Mucosa of rectum (tissue), 2 donors: Measurements from ENCODE around the gene TSPAN33.
A peak's percentile ranks its signal among the peaks of the same experiment; 100 is the strongest.

ENCODE experiments used
- H3K27ac ChIP-seq, 2 donors: one replicate each; pipeline ENCODE4 v1.7.0; 2013; ENCODE audit warnings: inconsistent platforms in 2 of 2, low read depth in 2 of 2, low read length in 2 of 2
- H3K27me3 ChIP-seq, 2 donors: one replicate each; pipeline ENCODE4 v1.7.0; 2013; ENCODE audit warnings: low read length in 2 of 2; ENCODE audit not compliant: control insufficient read depth in 2 of 2, insufficient read depth in 2 of 2
- H3K36me3 ChIP-seq, 2 donors: one replicate each; pipeline ENCODE4 v1.7.0; 2013; ENCODE audit warnings: low read length in 2 of 2; ENCODE audit not compliant: control insufficient read depth in 2 of 2, insufficient read depth in 2 of 2
- H3K4me1 ChIP-seq, 2 donors: one replicate each; pipeline ENCODE4 v1.7.0; 2013; ENCODE audit warnings: low read length in 2 of 2, mild to moderate bottlenecking in 1 of 2; ENCODE audit not compliant: control insufficient read depth in 2 of 2, insufficient read depth in 2 of 2
- H3K4me3 ChIP-seq, 2 donors: one replicate each; pipeline ENCODE4 v1.7.0; 2013; ENCODE audit warnings: low read length in 2 of 2
- H3K9ac ChIP-seq, 2 donors: one replicate each; pipeline ENCODE4 v1.7.0; 2013; ENCODE audit warnings: low read length in 2 of 2, low read depth in 1 of 2, mild to moderate bottlenecking in 1 of 2
- H3K9me3 ChIP-seq, 2 donors: one replicate each; pipeline ENCODE4 v1.7.0; 2013; ENCODE audit warnings: low read length in 2 of 2; ENCODE audit not compliant: control insufficient read depth in 2 of 2
- donor health status: healthy.
- donor health status: Normal muscosa, but diverticular disease.

The TSPAN33 gene

GRCh38 chr7:129188892-129189660 is 44.6 kb downstream of the TSPAN33 start:
- Histone ChIP-seq H3K4me3 (peak overlapping the region; percentile 44 to 51), H3K27ac (no peak overlapping the region)

GRCh38 chr7:129189661-129190310 is 45.3 kb downstream of the TSPAN33 start:
- Histone ChIP-seq H3K4me3 (peak overlapping the region; percentile 44 to 51), H3K36me3 (no peaks in the 10 kb centered on the region), H3K27me3 (peaks cover 14 to 21% of the 10 kb centered on the region in 2 donors), H3K4me1 (peaks cover 2 to 3% of the 10 kb centered on the region in 2 donors), H3K27ac (no peak overlapping the region), H3K9me3 (no peaks in the 10 kb centered on the region), H3K9ac (peak overlapping the region in 1 of 2 donors; percentile 30)

More at GRCh38 chr7:129188892-129189660, 44.6 kb downstream of the TSPAN33 start:
- peaks cover 14 to 21% of the 10 kb centered on the region in 2 donors for H3K27me3 ChIP-seq
- no peaks in the 10 kb centered on the region for H3K36me3 ChIP-seq
- H3K9ac ChIP-seq, result peak overlapping the region in 1 of 2 donors; percentile 30
- H3K9me3 ChIP-seq, result no peaks in the 10 kb centered on the region
- peaks cover 2 to 3% of the 10 kb centered on the region in 2 donors for H3K4me1 ChIP-seq

- Histone ChIP-seq H3K27me3 (peaks cover 14 to 21% of the 10 kb centered on the region in 2 donors), H3K9me3 (no peaks in the 10 kb centered on the region), H3K9ac (no peak overlapping the region), H3K36me3 (no peaks in the 10 kb centered on the region), H3K4me1 (peaks cover 2 to 3% of the 10 kb centered on the region in 2 donors), H3K4me3 (no peak overlapping the region), H3K27ac (no peak overlapping the region)
Observed at GRCh38 chr7:129191272-129191671, 46.8 kb downstream of the TSPAN33 start.

- no peak overlapping the region for H3K27ac ChIP-seq
- no peak overlapping the region for H3K9ac ChIP-seq
- H3K36me3 ChIP-seq, result no peaks in the 10 kb centered on the region
- H3K27me3 ChIP-seq, result peaks cover 14 to 18% of the 10 kb centered on the region in 2 donors
- H3K9me3 ChIP-seq, result no peaks in the 10 kb centered on the region
- H3K4me1 ChIP-seq, result peaks cover 2 to 3% of the 10 kb centered on the region in 2 donors
- no peak overlapping the region for H3K4me3 ChIP-seq
Observed at GRCh38 chr7:129193892-129194291, 49.4 kb downstream of the TSPAN33 start.

- no peaks in the 10 kb centered on the region for H3K4me1 ChIP-seq
- H3K36me3 ChIP-seq, result no peaks in the 10 kb centered on the region
- H3K27ac ChIP-seq, result no peak overlapping the region
- no peak overlapping the region for H3K9ac ChIP-seq
- no peaks in the 10 kb centered on the region for H3K9me3 ChIP-seq
- H3K4me3 ChIP-seq, result no peak overlapping the region
- H3K27me3 ChIP-seq, result peaks cover 0 to 3% of the 10 kb centered on the region in 2 donors
Observed at GRCh38 chr7:129197771-129198170, 53.3 kb downstream of the TSPAN33 start.

- H3K4me1 ChIP-seq, result no peaks in the 10 kb centered on the region
- H3K27ac ChIP-seq, result no peak overlapping the region
- H3K4me3 ChIP-seq, result no peak overlapping the region
- no peaks in the 10 kb centered on the region for H3K36me3 ChIP-seq
- peaks cover 0 to 3% of the 10 kb centered on the region in 2 donors for H3K27me3 ChIP-seq
- H3K9ac ChIP-seq, result no peak overlapping the region
- H3K9me3 ChIP-seq, result no peaks in the 10 kb centered on the region
Observed at GRCh38 chr7:129199406-129199805, 54.9 kb downstream of the TSPAN33 start.

GRCh38 chr7:129202058-129202777 is 57.7 kb downstream of the TSPAN33 start:
- Histone ChIP-seq H3K36me3 (no peaks in the 10 kb centered on the region), H3K9ac (no peak overlapping the region), H3K27me3 (peaks cover 0 to 3% of the 10 kb centered on the region in 2 donors), H3K9me3 (no peaks in the 10 kb centered on the region), H3K4me1 (no peaks in the 10 kb centered on the region), H3K27ac (no peak overlapping the region), H3K4me3 (no peak overlapping the region)

GRCh38 chr7:129203050-129203741 is 58.7 kb downstream of the TSPAN33 start:
- H3K9ac ChIP-seq, result no peak overlapping the region

GRCh38 chr7:129205126-129205818 is 60.8 kb downstream of the TSPAN33 start:
- no peaks in the 10 kb centered on the region for H3K36me3 ChIP-seq
- no peak overlapping the region for H3K9ac ChIP-seq
- H3K27ac ChIP-seq, result no peak overlapping the region
- no peaks in the 10 kb centered on the region for H3K9me3 ChIP-seq
- no peaks in the 10 kb centered on the region for H3K4me1 ChIP-seq
- no peak overlapping the region for H3K4me3 ChIP-seq
- H3K27me3 ChIP-seq, result no peaks in the 10 kb centered on the region

More at GRCh38 chr7:129203050-129203741, 58.7 kb downstream of the TSPAN33 start:
- Histone ChIP-seq H3K4me1 (no peaks in the 10 kb centered on the region), H3K27me3 (peaks cover 0 to 3% of the 10 kb centered on the region in 2 donors), H3K4me3 (no peak overlapping the region), H3K9me3 (no peaks in the 10 kb centered on the region), H3K36me3 (no peaks in the 10 kb centered on the region), H3K27ac (no peak overlapping the region)
